Endothelial cell of umbilical vein (primary cell): ENCODE measurements around the gene AMELX. TPM values are rescaled to one million over a fixed set of nuclear protein-coding genes. Genes with fewer than 3 reads are reported as not detected.

Source experiments
- BruUV-seq: library from RNA; stranded (reverse); fragments of 400-500 nt; replicated peaks from 2 replicates; lab custom pipeline; 2021; lab: Mats Ljungman, UMichigan
- CTCF ChIA-PET: fragments of 300-600, 350-600 bp; sonication (Branson Sonifier 250); formaldehyde crosslinking; loops from one replicate; lab custom pipeline; 2021; ENCODE audit warnings: antibody characterized with exemption, inconsistent platforms; lab: Charles Lee
- POLR2A ChIA-PET: fragments of 300-600, 350-600 bp; sonication (Branson Sonifier 250); formaldehyde crosslinking; loops from one replicate; lab custom pipeline; 2021; ENCODE audit warnings: antibody characterized with exemption, inconsistent platforms; lab: Charles Lee
- DNase-seq: peaks from one replicate; pipeline ENCODE4 v3.0.0-alpha.2; 2011; ENCODE audit warnings: low read depth, low spot score
- FAIRE-seq: peaks from 2 replicates; lab custom pipeline; 2011; peaks lifted over from hg19 to GRCh38; lab: Jason Lieb, UNC
- H2AFZ ChIP-seq: 2 replicates; pipeline ENCODE4 v1.6.0; 2012; ENCODE audit warnings: low read depth, low read length, control low read depth, inconsistent platforms
- H3K27ac ChIP-seq: 2 replicates; pipeline ENCODE4 v1.5.1; 2011; ENCODE audit warnings: low read depth, mild to moderate bottlenecking, control low read depth, low read length, moderate library complexity; ENCODE audit not compliant: insufficient read depth
- H3K27me3 ChIP-seq, 2 experiments: 2 replicates each; pipeline versions ENCODE4 v1.6.0 to v1.6.1; 2011; ENCODE audit warnings: low read length in 2 of 2, mixed read lengths in 1 of 2; ENCODE audit not compliant: control insufficient read depth in 2 of 2, insufficient read depth in 2 of 2
- H3K36me3 ChIP-seq, 2 experiments: 2 replicates in 1 of 2; 3 replicates in 1 of 2; pipeline ENCODE4 v1.5.1; 2011; ENCODE audit warnings: low read length in 2 of 2, mild to moderate bottlenecking in 1 of 2, moderate library complexity in 1 of 2; ENCODE audit not compliant: control insufficient read depth in 2 of 2, insufficient read depth in 2 of 2; ENCODE audit errors: extremely low read depth in 1 of 2
- H3K4me1 ChIP-seq: 3 replicates; pipeline ENCODE4 v1.5.1; 2011; ENCODE audit warnings: mild to moderate bottlenecking, low read length; ENCODE audit not compliant: control insufficient read depth, insufficient read depth; ENCODE audit errors: extremely low read depth
- H3K4me2 ChIP-seq: 2 replicates; pipeline ENCODE4 v1.6.1; 2011; ENCODE audit warnings: low read length, control low read depth, mixed read lengths; ENCODE audit not compliant: insufficient read depth
- H3K4me3 ChIP-seq, 3 experiments: fragments of 200-600 bp in 1 of 3; sonication (generic), shearing (Covaris generic) in 1 of 3; replicated peaks in 1 of 3; 2 replicates each; pipeline ENCODE4 v1.5.1; 2011 to 2016; ENCODE audit warnings: control low read depth in 3 of 3, low read length in 3 of 3, mild to moderate bottlenecking in 2 of 3, inconsistent platforms in 1 of 3, low read depth in 1 of 3, moderate library complexity in 1 of 3; ENCODE audit not compliant: insufficient read depth in 1 of 3
- H3K79me2 ChIP-seq: 2 replicates; pipeline ENCODE4 v1.6.0; 2012; ENCODE audit warnings: low read length, inconsistent platforms; ENCODE audit not compliant: control insufficient read depth, insufficient read depth
- H3K9ac ChIP-seq: replicated peaks from 2 replicates; pipeline ENCODE3; 2011; ENCODE audit warnings: low read length, control low read depth; ENCODE audit not compliant: insufficient read depth; ENCODE audit errors: extremely low read depth
- H3K9me1 ChIP-seq: replicated peaks from 3 replicates; pipeline ENCODE4 v1.6.0; 2011; ENCODE audit warnings: mild to moderate bottlenecking, low read length; ENCODE audit not compliant: control insufficient read depth, insufficient read depth; ENCODE audit errors: extremely low read depth
- H3K9me3 ChIP-seq: replicated peaks from 2 replicates; pipeline ENCODE4 v1.5.1; 2012; ENCODE audit warnings: low read length, inconsistent platforms; ENCODE audit not compliant: control insufficient read depth, insufficient read depth
- H4K20me1 ChIP-seq: replicated peaks from 2 replicates; pipeline ENCODE3; 2011; ENCODE audit warnings: mild to moderate bottlenecking, low read length; ENCODE audit not compliant: control insufficient read depth, insufficient read depth; ENCODE audit errors: extremely low read depth
- CTCF ChIP-seq, 2 donors: IDR thresholded peaks; 1 replicate in 1 of 2; 2 replicates in 1 of 2; pipeline ENCODE4 v1.5.1; 2011; ENCODE audit warnings: low read length in 2 of 2, mild to moderate bottlenecking in 2 of 2, moderate library complexity in 2 of 2, control low read depth in 1 of 2, inconsistent platforms in 1 of 2, low read depth in 1 of 2; ENCODE audit not compliant: insufficient read depth in 1 of 2; ENCODE audit errors: extremely low read depth in 1 of 2
- GATA2 ChIP-seq: IDR thresholded peaks from 2 replicates; pipeline ENCODE4 v1.7.0; 2011; ENCODE audit warnings: low read depth, mild to moderate bottlenecking, moderate library complexity, mixed read lengths, low read length; ENCODE audit not compliant: insufficient read length, insufficient read depth
- JUN ChIP-seq: IDR thresholded peaks from 2 replicates; pipeline ENCODE4 v1.6.1; 2011; ENCODE audit warnings: borderline replicate concordance, low read depth; ENCODE audit not compliant: insufficient read length, insufficient read depth
- POLR2A ChIP-seq: IDR thresholded peaks from 2 replicates; pipeline ENCODE4 v1.6.1; 2012; ENCODE audit warnings: low read depth, mild to moderate bottlenecking, control low read depth, low read length
- dilution Hi-C: fragments of 300-500 bp; cut with MboI; formaldehyde crosslinking; loops from one replicate; pipeline ENCODE4 v1.15.0; 2019; ENCODE audit warnings: low sequenced_read_pairs; ENCODE audit not compliant: extremely low pct_ligation_motif_present
- intact Hi-C: fragments of 100-400 bp; cut with micrococcal nuclease; formaldehyde crosslinking; loops from one replicate; pipeline ENCODE4 v1.10.0; 2022
- polyA plus RNA-seq, 4 experiments: library from polyadenylated mRNA; depleted of rRNA in 3 of 4; stranded (reverse) in 3 of 4; unstranded in 1 of 4; fragments of >200 nt; gene quantifications; 2 replicates each; pipeline versions ENCODE4 v1.2.1 to v1.2.3, GENCODE V29; 2011 to 2012; ENCODE audit warnings: missing spikeins in 1 of 4
- total RNA-seq: library from RNA; stranded (reverse); gene quantifications from 2 replicates; pipeline ENCODE4 v1.2.3, GENCODE V29; 2021

The AMELX gene
- total and polyA plus RNA-seq, 2 donors (not counting 3 experiments of a cell fraction or from before 2014, with no cell fraction given) = not detected

- no peak for FAIRE-seq
These were observed 43.0 kb downstream of the AMELX start for GRCh38 chrX:11336201-11336600.

More at GRCh38 chrX:11336201-11336600, 43.0 kb downstream of the AMELX start:
- no peak overlapping the region for H3K4me2 ChIP-seq
- no TSS peak for BruUV-seq
- ChIA-PET CTCF (no interaction called here), POLR2A (no interaction called here)
- H3K79me2 ChIP-seq = no peaks in the 10 kb centered on the region
- H4K20me1 ChIP-seq = no peaks in the 10 kb centered on the region
- H3K4me1 ChIP-seq = peaks cover 2% of the 10 kb centered on the region
- peak overlapping the region; percentile 29 for H3K27ac ChIP-seq
- no peaks in the 10 kb centered on the region for H3K36me3 ChIP-seq
- H3K27me3 ChIP-seq = no peaks in the 10 kb centered on the region
- H2AFZ ChIP-seq = no peak overlapping the region
- no peaks in the 10 kb centered on the region for H3K9me1 ChIP-seq
- no peak for TF ChIP-seq JUN
- TF ChIP-seq POLR2A = no peak
- TF ChIP-seq CTCF (IDR thresholded peaks at IDR 0.05; ENCODE audit: extremely low read depth in 1 of 2, insufficient read depth in 1 of 2, low read depth in 1 of 2, low read length in 2 of 2) = no peak
- TF ChIP-seq GATA2 = no peak
- dilution Hi-C loops (no loop called here), intact Hi-C loops (no loop called here)
- no peak overlapping the region for H3K4me3 ChIP-seq
- no peak overlapping the region for H3K9ac ChIP-seq
- no peaks in the 10 kb centered on the region for H3K9me3 ChIP-seq
- DNase-seq = peak; percentile 71
